Fibroblast of skin of right biceps (primary cell): ENCODE results near the gene CDIPT.

Source experiments
- DNase-seq: peaks from one replicate; pipeline ENCODE4 v3.0.0-alpha.2; 2013

CDIPT gene

DNA sequence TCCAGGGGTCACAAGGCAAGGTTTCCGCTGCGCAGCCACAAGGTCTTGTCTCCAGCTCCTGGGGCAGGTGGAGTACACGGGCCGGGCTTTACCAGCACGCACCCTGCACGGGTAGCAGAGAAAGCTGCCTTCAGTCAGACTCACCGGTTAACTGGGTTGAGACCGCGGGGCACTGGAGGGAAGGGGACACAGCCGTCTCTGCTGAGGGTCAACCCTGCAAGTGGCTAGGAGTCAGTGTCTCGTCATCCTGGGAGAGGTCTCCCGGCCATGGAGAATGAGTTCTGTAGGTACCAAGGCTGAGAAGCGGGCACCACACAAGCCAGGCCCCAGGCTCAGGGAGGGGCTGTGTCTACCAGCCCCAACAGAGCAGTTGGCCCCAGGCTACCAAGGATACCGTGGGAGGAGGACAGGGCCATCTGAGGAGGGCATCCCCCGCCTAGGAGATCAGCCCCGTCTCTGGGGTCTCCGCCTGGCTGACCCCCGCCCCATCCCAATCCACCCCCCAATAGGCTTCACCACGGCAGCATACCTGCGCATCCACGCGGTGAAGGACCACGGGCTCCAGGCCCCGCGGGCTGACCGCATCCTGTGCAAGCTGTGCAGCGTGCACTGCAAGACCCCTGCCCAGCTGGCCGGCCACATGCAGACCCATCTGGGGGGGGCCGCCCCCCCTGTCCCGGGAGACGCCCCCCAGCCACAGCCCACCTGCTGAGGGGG lies 53.8 kb downstream of the CDIPT start:
- DNase-seq, result no peak
